ENCODE results near the gene IDH3G.
A peak's percentile ranks its signal among the peaks of the same experiment; 100 is the strongest.
"Not testable (repeated sequence)": the region's sequence is repeated elsewhere in the genome, so short reads cannot be mapped to it uniquely, and the experiment has no call there.

Gene IDH3G

GRCh38 chrX:153794018-153794896 is at the start of gene IDH3G, which contains the start of gene SSR4:
Gene IDH3G (minus strand): TSS chrX:153794375. CDS start chrX:153794326, 49 bp downstream.
Gene SSR4 (plus strand): TSS chrX:153794668. CDS start chrX:153794688, 20 bp downstream.
- DNase-seq: peak; percentile 92

- DNase-seq: no peak
Observed at GRCh38 chrX:153836921-153837320, 42.7 kb upstream of the IDH3G start.

- no peak for DNase-seq
Observed at GRCh38 chrX:153832728-153833127, 38.6 kb upstream of the IDH3G start.

DNA sequence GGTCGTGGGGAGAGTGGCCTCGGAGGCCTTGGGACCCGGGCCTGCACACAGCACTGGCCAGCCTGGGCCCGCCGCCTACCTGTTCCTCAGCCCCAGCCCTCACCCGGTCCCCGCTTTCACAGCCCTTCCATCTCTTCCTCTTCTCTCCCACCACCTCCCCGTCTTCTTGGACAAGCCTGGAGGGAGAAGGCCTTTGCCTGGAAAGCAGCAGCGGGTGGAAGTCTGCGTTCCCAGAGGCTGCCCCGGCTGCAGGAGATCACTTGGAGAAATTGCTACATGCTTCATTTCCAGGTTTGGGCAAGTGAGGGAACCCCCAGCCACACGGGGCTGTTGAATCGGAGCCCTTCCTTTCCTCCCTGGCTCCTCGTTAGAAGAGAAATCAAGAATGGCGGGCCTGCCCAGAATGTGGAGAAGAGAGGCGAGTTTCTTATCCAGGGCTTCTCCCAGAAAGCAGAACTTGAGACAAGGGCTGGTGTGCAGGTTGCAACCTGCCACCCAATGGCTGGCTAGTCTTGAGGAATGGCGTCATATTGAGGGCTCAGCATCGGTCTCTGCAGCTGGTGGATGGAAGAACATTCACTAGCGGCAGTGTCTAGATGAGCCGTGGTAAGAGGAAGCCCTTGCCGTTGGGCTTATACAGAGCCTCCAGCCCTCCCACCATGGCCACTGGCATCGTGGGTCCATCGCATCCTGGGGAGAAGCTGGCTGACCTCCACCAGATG is 37.4 kb upstream of the IDH3G start:
- no peak for DNase-seq

- no peak for DNase-seq
Observed at GRCh38 chrX:153830640-153831428, 36.7 kb upstream of the IDH3G start.

DNA sequence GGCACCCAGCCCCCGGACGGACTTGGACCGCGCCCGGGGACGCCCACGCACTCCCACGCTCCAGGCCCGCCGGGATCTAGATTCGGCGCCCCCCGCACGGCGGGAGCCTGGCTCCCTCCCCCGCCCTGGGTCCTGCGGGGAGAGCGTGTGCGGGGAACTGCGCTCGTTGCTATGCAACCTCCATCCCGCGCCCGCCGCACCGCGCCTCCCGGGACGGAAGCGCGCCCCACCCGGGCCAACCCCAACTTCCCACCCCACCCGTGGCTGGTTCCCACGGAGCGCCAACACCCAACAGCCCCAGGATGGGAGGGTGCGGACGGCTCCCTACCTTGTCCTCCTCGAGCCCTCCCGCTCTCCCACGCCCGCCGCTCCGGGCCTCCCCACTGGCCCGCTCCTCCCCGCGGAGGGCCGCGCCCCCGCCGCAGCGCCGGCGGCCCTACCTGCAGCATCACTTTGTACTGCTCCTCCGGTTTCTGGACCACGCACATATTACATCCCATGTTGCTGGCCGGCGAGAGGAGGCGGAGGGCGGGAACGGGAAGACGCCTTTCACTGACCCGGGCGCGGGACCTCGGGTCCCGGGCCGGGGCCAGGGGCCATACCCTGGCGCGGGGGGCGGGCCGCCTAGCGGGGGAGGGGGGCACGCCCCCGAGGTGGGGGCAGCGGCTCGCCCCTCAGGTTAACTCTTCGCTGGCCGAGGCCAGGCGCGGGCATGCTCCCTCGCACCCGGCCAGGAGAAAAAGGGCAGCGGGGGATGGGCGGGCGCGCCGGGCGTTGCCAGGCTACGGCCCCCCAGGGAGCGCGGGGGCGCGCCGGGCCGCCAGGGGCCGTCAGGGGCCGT is 35.8 kb upstream of the IDH3G start, which contains the start of gene PDZD4:
Gene PDZD4 (minus strand): TSS at position 746 of the 841 bp plus-strand sequence. CDS start 246 bp downstream, at position 500.
- no peak for DNase-seq

DNA sequence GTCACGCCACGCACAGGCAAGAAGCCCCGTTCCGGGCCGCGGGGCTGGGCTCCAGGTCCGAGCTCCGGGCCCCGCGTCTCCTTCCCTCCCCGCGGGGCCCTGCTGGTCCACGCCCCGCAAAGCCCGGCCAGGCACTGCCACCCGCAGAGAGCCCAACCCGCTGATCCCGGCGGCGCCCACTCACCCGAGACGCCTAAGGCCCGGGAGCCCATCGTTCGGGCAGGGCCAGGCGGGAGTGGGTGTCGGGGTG is 35.3 kb upstream of the IDH3G start:
- no peak for DNase-seq

DNA sequence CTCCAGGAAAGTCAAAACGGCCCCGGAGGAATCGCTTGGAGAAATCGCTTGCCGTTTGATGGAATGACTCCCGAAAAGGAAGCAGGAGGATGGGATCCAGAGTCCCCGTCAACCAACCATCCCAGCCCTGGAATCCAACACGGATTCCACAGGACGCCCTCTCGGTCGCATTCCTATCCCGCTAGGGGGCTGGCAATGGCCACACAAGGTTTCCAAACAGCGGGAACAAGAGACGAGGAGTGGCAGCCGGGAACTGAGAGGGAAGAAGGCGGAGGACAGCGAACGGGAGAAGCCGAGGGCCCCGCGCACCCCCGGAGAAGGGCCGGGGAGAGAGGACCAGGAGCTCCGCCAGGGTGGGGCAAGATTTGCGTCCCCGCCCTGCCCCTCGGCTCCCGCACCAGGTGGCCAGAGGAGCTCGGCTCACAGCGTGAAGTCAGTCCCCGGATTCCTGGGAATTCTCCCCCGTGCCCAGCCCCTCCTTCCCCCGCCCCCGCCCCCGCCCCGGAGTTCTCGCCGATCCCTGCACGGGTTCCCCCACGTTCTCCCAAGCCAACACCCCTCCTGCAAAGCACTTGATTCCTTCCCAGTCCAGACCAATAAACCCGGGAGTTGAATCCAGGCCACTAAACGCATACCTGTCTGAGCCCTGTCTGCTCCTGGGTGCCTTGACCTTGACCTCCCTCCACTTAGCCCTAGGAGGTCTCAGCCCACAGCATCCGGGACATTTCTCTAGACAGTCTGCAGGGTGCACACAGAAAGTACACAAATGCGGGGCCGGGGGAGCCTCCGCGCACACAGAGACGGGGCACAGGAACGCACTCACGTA is 34.8 kb upstream of the IDH3G start:
- DNase-seq: no peak

GRCh38 chrX:153828308-153828707 is 34.1 kb upstream of the IDH3G start:
- DNase-seq: no peak

GRCh38 chrX:153827903-153828302 is 33.7 kb upstream of the IDH3G start:
- no peak for DNase-seq

DNA sequence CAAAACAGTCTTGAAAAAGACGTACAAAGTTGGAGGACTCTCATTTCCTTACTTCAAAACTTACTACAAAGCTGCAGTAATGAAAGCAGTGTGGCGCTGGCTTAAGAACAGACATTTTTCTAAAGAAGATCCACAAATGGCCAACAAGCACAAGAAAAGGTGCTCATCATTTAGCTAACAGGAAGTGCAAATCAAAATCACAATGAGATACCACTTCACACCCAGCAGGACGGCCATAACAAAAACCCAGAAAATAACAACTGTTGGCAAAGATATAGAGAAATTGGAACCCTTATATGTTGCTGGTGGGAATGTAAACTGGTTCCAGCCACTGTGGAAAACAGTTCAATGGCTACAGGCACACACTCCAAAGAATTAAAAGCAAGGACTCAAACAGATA is 32.8 kb upstream of the IDH3G start:
- no peak for DNase-seq

DNA sequence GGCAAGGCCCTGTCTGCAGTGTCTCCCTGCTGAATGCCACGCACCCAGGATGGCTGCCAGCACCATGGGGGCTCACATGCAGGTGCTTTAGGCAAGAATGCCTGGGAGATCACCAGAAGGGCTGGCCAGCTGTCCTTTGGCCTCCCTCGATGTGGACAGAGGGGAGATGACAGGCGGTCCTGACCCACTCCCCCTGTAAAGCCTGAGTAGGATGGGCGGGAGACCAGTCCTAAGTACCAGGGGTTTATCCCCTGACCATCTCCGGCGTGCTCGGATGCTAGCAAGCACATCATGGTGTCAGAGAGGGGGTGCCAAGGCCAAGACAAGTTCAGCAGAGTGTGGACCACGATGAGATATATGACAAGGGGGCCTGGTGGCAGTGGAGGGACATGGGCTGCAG is 30.9 kb upstream of the IDH3G start:
- no peak for DNase-seq

GRCh38 chrX:153824348-153824747 is 30.2 kb upstream of the IDH3G start:
- no peak for DNase-seq

- DNase-seq: no peak
Observed at GRCh38 chrX:153821066-153821465, 26.9 kb upstream of the IDH3G start.

GRCh38 chrX:153820601-153821000 is 26.4 kb upstream of the IDH3G start:
- no peak for DNase-seq

- DNase-seq: no peak
Observed at GRCh38 chrX:153819384-153820040, 25.3 kb upstream of the IDH3G start.

DNA sequence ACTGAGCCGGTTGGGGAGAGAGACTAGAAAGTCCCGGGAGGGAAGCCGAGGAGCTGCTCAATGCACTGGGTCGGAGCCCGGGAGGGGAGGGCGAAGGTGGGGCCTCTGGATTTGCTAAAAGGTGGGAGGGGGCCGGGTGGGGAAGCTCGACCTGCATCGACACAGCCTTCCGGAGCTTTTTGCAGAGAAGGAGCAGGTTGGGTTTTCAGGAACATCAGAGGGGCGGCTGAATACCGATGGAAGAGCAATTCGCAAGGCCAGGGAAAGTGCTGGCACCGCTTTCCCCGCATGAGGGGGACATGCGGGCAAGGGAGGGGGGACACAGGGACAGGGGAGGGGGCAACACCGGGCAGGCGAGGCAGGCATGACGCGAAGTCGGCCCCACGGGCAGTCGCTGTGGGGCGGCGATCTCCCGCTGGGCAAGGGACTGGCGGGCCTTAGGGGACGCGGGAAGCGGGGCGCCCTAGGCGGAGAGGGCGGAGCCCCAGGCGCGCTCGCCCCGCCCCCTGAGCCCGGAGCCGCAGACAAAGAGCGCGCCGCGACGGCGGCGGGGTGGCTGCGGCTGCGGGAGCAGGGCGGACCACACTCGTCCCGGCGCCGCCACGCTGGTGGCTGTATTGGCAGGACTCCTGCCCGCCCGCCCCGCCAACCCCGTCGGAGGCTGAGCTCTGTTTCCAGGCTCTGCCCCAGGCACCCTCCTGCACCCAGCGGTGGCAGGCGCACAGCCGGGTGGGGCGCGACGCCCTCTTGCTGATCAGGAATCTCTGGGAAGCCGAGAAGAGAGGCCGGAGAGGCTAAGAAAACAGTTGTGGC is 24.6 kb upstream of the IDH3G start:
- DNase-seq: no peak

DNA sequence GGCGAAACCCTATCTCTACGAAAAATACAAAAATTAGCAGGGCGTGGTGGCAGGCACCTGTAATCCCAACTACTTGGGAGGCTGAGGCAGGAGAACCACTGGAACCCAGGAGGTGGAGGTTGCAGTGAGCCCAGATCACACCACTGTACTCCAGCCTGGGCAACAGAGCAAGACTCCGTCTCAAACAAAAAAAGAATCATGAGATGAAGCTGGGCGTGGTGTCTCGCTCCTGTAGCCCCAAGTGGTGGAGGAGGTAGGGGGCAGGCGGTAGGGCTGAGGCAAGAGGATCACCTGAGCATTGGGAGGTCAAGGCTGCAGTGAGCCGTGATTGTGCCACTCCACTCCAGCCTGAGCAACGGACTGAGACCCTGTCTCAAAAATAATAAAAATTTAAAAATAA is 23.9 kb upstream of the IDH3G start:
- DNase-seq: not testable (repeated sequence)

DNA sequence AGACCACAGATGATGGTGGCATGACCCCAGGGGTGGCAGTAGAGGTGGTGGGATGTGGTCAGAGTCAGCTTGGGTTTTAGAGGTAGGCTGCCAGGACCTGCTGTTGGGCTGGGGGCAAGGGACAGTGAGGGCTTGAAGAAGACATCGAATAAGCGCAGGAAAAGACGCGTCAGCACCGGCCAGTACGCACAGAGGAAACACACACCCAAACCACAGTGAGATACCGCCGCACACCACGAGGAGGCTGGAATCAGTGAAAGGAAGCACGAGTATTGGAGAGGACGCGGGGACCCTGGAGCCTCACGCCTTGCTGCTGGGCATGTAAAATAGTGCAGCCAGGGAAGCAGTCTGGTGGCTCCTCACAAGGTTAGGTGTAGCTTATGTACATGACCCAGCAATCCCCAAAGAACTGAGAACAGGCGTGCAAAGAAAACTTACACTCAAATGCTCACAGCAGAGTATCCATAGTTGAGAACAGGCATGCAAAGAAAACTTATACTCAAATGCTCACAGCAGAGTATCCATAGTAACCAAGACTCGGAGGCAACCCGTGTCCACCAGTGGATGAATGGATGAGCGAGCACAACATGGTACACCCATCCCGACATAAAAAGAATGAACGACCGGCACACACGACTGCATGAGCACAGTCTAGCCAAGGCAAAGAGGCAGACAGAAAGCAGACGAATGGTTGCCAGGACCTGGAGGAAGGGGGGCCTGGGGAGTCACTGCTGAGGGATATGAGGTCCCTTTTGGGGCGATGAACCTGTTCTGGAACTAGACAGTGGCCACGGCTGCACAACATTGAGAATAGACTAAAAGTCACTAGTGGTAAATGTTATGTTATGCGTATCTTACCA is 22.9 kb upstream of the IDH3G start:
- DNase-seq: no peak
